ENCODE results near the gene TNFRSF12A. TPM values are rescaled to one million over a fixed set of nuclear protein-coding genes. Genes with fewer than 3 reads are reported as not detected.

The TNFRSF12A gene
- total and polyA plus RNA-seq, 2 of the 13 experiments (the other 11 are each of a cell fraction or from before 2014, with no cell fraction given), result 61.9 to 66.0 TPM

- no peak for TF ChIP-seq ZNF30 (CRISPR knock-in tag; IDR thresholded peaks at IDR 0.05)
- TF ChIP-seq, protein P1, sequence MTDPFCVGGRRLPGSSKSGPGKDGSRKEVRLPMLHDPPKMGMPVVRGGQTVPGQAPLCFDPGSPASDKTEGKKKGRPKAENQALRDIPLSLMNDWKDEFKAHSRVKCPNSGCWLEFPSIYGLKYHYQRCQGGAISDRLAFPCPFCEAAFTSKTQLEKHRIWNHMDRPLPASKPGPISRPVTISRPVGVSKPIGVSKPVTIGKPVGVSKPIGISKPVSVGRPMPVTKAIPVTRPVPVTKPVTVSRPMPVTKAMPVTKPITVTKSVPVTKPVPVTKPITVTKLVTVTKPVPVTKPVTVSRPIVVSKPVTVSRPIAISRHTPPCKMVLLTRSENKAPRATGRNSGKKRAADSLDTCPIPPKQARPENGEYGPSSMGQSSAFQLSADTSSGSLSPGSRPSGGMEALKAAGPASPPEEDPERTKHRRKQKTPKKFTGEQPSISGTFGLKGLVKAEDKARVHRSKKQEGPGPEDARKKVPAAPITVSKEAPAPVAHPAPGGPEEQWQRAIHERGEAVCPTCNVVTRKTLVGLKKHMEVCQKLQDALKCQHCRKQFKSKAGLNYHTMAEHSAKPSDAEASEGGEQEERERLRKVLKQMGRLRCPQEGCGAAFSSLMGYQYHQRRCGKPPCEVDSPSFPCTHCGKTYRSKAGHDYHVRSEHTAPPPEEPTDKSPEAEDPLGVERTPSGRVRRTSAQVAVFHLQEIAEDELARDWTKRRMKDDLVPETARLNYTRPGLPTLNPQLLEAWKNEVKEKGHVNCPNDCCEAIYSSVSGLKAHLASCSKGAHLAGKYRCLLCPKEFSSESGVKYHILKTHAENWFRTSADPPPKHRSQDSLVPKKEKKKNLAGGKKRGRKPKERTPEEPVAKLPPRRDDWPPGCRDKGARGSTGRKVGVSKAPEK (CRISPR knock-in tag; IDR thresholded peaks at IDR 0.05; ENCODE audit: borderline replicate concordance), result no peak
- TF ChIP-seq, protein P2, sequence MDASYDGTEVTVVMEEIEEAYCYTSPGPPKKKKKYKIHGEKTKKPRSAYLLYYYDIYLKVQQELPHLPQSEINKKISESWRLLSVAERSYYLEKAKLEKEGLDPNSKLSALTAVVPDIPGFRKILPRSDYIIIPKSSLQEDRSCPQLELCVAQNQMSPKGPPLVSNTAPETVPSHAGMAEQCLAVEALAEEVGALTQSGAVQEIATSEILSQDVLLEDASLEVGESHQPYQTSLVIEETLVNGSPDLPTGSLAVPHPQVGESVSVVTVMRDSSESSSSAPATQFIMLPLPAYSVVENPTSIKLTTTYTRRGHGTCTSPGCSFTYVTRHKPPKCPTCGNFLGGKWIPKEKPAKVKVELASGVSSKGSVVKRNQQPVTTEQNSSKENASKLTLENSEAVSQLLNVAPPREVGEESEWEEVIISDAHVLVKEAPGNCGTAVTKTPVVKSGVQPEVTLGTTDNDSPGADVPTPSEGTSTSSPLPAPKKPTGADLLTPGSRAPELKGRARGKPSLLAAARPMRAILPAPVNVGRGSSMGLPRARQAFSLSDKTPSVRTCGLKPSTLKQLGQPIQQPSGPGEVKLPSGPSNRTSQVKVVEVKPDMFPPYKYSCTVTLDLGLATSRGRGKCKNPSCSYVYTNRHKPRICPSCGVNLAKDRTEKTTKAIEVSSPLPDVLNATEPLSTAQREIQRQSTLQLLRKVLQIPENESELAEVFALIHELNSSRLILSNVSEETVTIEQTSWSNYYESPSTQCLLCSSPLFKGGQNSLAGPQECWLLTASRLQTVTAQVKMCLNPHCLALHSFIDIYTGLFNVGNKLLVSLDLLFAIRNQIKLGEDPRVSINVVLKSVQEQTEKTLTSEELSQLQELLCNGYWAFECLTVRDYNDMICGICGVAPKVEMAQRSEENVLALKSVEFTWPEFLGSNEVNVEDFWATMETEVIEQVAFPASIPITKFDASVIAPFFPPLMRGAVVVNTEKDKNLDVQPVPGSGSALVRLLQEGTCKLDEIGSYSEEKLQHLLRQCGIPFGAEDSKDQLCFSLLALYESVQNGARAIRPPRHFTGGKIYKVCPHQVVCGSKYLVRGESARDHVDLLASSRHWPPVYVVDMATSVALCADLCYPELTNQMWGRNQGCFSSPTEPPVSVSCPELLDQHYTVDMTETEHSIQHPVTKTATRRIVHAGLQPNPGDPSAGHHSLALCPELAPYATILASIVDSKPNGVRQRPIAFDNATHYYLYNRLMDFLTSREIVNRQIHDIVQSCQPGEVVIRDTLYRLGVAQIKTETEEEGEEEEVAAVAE (CRISPR knock-in tag; IDR thresholded peaks at IDR 0.05; ENCODE audit: borderline replicate concordance), result peak; percentile 80; the same call in 1 of the 2 replicates
- TF ChIP-seq ZNF501 (CRISPR knock-in tag; IDR thresholded peaks at IDR 0.05), result peak; percentile 98
- peak; percentile 51; the same call in 1 of the 2 replicates for TF ChIP-seq REL (CRISPR knock-in tag; conservative IDR thresholded peaks at IDR 0.05)
- peak; percentile 82 for TF ChIP-seq ZNF274 (CRISPR knock-in tag; IDR thresholded peaks at IDR 0.05)
- TF ChIP-seq MED8 (CRISPR knock-in tag; IDR thresholded peaks at IDR 0.05; ENCODE audit: insufficient replicate concordance), result no peak
- peak; percentile 71 for TF ChIP-seq FOXO1 (CRISPR knock-in tag; IDR thresholded peaks at IDR 0.05)
- TF ChIP-seq ZNF496 (CRISPR knock-in tag; IDR thresholded peaks at IDR 0.05; ENCODE audit: insufficient replicate concordance), result no peak
- no peak for TF ChIP-seq ZNF569 (CRISPR knock-in tag; IDR thresholded peaks at IDR 0.05; ENCODE audit: borderline replicate concordance)
- TF ChIP-seq NFIB (CRISPR knock-in tag; IDR thresholded peaks at IDR 0.05; ENCODE audit: borderline replicate concordance), result no peak
- TF ChIP-seq ZNF326 (CRISPR knock-in tag; IDR thresholded peaks at IDR 0.05; ENCODE audit: borderline replicate concordance), result peak; percentile 83; the same call in 1 of the 2 replicates
- no peak for TF ChIP-seq STAT5B (CRISPR knock-in tag; IDR thresholded peaks at IDR 0.05)
- TF ChIP-seq KDM2A (CRISPR knock-in tag; IDR thresholded peaks at IDR 0.05; ENCODE audit: borderline replicate concordance, low read depth), result peak; percentile 97
- no peak for TF ChIP-seq MXD4 (CRISPR knock-in tag; IDR thresholded peaks at IDR 0.05)
- peak; percentile 86; the same call in 1 of the 2 replicates for TF ChIP-seq IRX3 (CRISPR knock-in tag; IDR thresholded peaks at IDR 0.05; ENCODE audit: borderline replicate concordance, low read depth)
- no peak for TF ChIP-seq ZNF256 (CRISPR knock-in tag; conservative IDR thresholded peaks at IDR 0.05)
- no peak for TF ChIP-seq ZFYVE20 (CRISPR knock-in tag; IDR thresholded peaks at IDR 0.05; ENCODE audit: borderline replicate concordance, low read depth)
- no peak for TF ChIP-seq AHR (CRISPR knock-in tag; IDR thresholded peaks at IDR 0.05)
- 0 out of 2 replicates have a peak, but pooled peaks have one; percentile 57 for TF ChIP-seq ZNF136 (CRISPR knock-in tag; IDR thresholded peaks at IDR 0.05; ENCODE audit: low read depth)
- no peak for TF ChIP-seq ZMYM2 (CRISPR knock-in tag; IDR thresholded peaks at IDR 0.05)
- TF ChIP-seq ZSCAN29 (CRISPR knock-in tag; conservative IDR thresholded peaks at IDR 0.05), result no peak
These were observed 3.7 kb downstream of the TNFRSF12A start, which contains the start of the genes HCFC1R1 and THOC6 (continued) for GRCh38 chr16:3023669-3024478.

Measured in HepG2 (cell line).